ENCODE results near the gene SMURF2.

The SMURF2 gene

DNA sequence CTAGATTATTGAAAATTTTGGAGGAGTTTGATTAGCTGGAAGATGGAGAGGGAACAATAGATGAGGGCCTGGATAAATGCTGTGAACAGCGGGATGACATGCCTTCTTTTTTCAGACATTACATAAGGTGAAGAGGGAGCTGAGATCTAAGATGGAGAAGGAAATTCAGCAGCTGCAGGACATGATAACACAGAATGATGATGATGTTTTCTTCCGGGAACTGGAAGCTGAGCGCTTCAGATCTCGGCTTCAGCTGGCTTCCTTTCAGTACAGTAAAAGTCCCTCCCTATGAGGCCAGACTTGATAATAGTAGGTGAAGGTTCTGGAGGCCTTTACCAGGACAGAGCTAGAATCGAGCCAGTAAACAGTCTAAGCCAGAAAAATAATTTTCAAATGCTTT is 124.6 kb downstream of the SMURF2 start:
- no peak for ATAC-seq
- TF ChIP-seq, protein P1, sequence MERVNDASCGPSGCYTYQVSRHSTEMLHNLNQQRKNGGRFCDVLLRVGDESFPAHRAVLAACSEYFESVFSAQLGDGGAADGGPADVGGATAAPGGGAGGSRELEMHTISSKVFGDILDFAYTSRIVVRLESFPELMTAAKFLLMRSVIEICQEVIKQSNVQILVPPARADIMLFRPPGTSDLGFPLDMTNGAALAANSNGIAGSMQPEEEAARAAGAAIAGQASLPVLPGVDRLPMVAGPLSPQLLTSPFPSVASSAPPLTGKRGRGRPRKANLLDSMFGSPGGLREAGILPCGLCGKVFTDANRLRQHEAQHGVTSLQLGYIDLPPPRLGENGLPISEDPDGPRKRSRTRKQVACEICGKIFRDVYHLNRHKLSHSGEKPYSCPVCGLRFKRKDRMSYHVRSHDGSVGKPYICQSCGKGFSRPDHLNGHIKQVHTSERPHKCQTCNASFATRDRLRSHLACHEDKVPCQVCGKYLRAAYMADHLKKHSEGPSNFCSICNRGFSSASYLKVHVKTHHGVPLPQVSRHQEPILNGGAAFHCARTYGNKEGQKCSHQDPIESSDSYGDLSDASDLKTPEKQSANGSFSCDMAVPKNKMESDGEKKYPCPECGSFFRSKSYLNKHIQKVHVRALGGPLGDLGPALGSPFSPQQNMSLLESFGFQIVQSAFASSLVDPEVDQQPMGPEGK (CRISPR knock-in tag; IDR thresholded peaks at IDR 0.05; ENCODE audit: borderline replicate concordance): no peak

GRCh38 chr17:64536913-64537312 is 125.2 kb downstream of the SMURF2 start:
- TF ChIP-seq TCF4 (CRISPR knock-in tag; IDR thresholded peaks at IDR 0.05; ENCODE audit: borderline replicate concordance): no peak
- TF ChIP-seq SNAI2 (CRISPR knock-in tag; IDR thresholded peaks at IDR 0.05): no peak
- TF ChIP-seq CSDC2 (CRISPR knock-in tag; IDR thresholded peaks at IDR 0.05): no peak
- TF ChIP-seq ESRRG (CRISPR knock-in tag; IDR thresholded peaks at IDR 0.05): no peak
- TF ChIP-seq ZFP3 (CRISPR knock-in tag; IDR thresholded peaks at IDR 0.05): no peak
- TF ChIP-seq ISL1 (CRISPR knock-in tag; IDR thresholded peaks at IDR 0.05): no peak
- TF ChIP-seq TOX (CRISPR knock-in tag; IDR thresholded peaks at IDR 0.05; ENCODE audit: borderline replicate concordance): no peak
- TF ChIP-seq ZC3H10 (CRISPR knock-in tag; IDR thresholded peaks at IDR 0.05): no peak
- TF ChIP-seq ZNF70 (CRISPR knock-in tag; IDR thresholded peaks at IDR 0.05): no peak
- TF ChIP-seq, protein P1 (CRISPR knock-in tag; IDR thresholded peaks at IDR 0.05; ENCODE audit: borderline replicate concordance): no peak
- TF ChIP-seq RARB (CRISPR knock-in tag; IDR thresholded peaks at IDR 0.05): no peak
- TF ChIP-seq CSRNP3 (CRISPR knock-in tag; IDR thresholded peaks at IDR 0.05): no peak
- TF ChIP-seq TSHZ2 (CRISPR knock-in tag; IDR thresholded peaks at IDR 0.05): no peak
- no peak for TF ChIP-seq ZFP30 (CRISPR knock-in tag; IDR thresholded peaks at IDR 0.05)
- TF ChIP-seq BACH2 (CRISPR knock-in tag; IDR thresholded peaks at IDR 0.05; ENCODE audit: borderline replicate concordance): no peak
- no peak for TF ChIP-seq PPARA (CRISPR knock-in tag; IDR thresholded peaks at IDR 0.05; ENCODE audit: borderline replicate concordance)
- no peak for TF ChIP-seq OSR1 (CRISPR knock-in tag; IDR thresholded peaks at IDR 0.05)
- TF ChIP-seq, protein P2, sequence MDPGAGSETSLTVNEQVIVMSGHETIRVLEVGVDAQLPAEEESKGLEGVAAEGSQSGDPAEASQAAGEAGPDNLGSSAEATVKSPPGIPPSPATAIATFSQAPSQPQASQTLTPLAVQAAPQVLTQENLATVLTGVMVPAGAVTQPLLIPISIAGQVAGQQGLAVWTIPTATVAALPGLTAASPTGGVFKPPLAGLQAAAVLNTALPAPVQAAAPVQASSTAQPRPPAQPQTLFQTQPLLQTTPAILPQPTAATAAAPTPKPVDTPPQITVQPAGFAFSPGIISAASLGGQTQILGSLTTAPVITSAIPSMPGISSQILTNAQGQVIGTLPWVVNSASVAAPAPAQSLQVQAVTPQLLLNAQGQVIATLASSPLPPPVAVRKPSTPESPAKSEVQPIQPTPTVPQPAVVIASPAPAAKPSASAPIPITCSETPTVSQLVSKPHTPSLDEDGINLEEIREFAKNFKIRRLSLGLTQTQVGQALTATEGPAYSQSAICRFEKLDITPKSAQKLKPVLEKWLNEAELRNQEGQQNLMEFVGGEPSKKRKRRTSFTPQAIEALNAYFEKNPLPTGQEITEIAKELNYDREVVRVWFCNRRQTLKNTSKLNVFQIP (CRISPR knock-in tag; IDR thresholded peaks at IDR 0.05; ENCODE audit: borderline replicate concordance, low read depth): no peak
- no peak for ATAC-seq

- ATAC-seq: no peak
- no peak for TF ChIP-seq ZNF70 (CRISPR knock-in tag; IDR thresholded peaks at IDR 0.05)
- no peak for TF ChIP-seq ISL1 (CRISPR knock-in tag; IDR thresholded peaks at IDR 0.05)
- no peak for TF ChIP-seq CSRNP3 (CRISPR knock-in tag; IDR thresholded peaks at IDR 0.05)
- TF ChIP-seq ZFP3 (CRISPR knock-in tag; IDR thresholded peaks at IDR 0.05): no peak
- no peak for TF ChIP-seq ESRRG (CRISPR knock-in tag; IDR thresholded peaks at IDR 0.05)
Measured at GRCh38 chr17:64535357-64535756, 126.8 kb downstream of the SMURF2 start.
